GM20000 (cell line): ENCODE results near the gene UBAC2.
"Not testable (repeated sequence)": the region's sequence is repeated elsewhere in the genome, so short reads cannot be mapped to it uniquely, and the experiment has no call there.

Source experiments
- DNase-seq: peaks from one replicate; pipeline ENCODE4 v3.0.0; 2012; ENCODE audit warnings: low spot score
- TF ChIP-seq, protein P1 (sequence below): IDR thresholded peaks from 2 replicates; pipeline ENCODE4 v1.5.1; 2012; ENCODE audit warnings: mild to moderate bottlenecking, control low read depth; ENCODE audit errors: extremely low read depth, missing control alignments

Gene UBAC2

GRCh38 chr13:99399623-99399974 lies 198.9 kb downstream of the UBAC2 start:
- TF ChIP-seq, protein P1, sequence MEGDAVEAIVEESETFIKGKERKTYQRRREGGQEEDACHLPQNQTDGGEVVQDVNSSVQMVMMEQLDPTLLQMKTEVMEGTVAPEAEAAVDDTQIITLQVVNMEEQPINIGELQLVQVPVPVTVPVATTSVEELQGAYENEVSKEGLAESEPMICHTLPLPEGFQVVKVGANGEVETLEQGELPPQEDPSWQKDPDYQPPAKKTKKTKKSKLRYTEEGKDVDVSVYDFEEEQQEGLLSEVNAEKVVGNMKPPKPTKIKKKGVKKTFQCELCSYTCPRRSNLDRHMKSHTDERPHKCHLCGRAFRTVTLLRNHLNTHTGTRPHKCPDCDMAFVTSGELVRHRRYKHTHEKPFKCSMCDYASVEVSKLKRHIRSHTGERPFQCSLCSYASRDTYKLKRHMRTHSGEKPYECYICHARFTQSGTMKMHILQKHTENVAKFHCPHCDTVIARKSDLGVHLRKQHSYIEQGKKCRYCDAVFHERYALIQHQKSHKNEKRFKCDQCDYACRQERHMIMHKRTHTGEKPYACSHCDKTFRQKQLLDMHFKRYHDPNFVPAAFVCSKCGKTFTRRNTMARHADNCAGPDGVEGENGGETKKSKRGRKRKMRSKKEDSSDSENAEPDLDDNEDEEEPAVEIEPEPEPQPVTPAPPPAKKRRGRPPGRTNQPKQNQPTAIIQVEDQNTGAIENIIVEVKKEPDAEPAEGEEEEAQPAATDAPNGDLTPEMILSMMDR = no peak

GRCh38 chr13:99403458-99403971 lies 202.9 kb downstream of the UBAC2 start:
- TF ChIP-seq, protein P1 = no peak
- no peak for DNase-seq

More at GRCh38 chr13:99399623-99399974, 198.9 kb downstream of the UBAC2 start:
- DNase-seq = no peak

DNA sequence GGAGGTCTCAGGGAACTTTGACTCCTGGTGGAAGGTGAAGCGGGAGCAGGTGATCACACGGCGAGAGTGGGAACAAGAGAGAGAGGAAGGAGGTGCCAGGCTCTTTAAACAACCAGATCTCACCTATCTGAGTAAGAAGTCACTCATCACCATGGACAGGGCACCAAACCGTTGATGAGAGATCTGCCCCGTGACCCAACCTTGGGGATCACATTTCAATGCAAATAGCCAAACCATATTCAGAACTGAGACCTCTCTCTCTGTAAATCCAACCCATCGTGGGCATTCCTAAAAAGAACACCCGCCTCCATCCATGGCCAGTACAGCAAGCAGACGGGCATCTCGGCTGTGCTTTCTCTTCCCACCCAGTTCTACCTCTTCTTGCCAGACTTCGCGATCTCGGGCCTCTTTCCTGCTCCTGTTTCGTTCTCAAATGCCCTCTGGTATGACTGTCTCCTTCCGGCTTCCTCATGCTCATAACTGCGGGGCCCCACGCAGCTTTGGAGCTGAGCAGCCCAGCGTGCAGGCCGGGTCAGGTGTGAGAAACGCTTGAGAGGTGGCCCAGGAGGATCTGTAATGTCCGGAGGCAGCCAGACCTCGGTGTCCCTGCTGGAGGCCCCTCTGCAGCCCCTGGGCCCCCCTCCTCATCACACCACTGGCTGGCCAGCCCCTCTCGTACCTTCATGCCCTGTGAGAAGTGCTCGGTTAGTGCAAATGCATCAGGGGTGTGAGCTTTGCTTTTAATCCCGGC lies 203.5 kb downstream of the UBAC2 start:
- TF ChIP-seq, protein P1 = no peak
- DNase-seq = no peak

DNA sequence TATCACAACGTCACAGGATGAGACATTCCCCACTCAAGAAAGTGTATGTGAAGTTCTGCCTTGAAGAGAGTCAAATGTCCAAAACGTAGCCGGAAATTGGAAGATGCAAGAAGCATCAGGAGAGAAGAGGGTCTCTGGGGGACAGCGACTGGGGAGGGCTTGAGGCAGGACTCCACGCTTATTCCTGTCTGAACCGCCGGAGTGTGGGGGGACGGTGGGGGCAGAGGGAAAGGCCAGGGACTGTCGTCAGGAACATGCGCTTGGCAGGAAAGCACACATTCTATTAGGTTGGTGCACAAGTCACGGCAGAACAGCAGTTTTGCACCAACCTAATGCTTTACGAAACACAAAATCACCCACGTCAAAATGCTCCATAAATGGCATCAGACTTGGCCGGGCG lies 205.3 kb downstream of the UBAC2 start:
- no peak for DNase-seq
- TF ChIP-seq, protein P1 = no peak

- DNase-seq = no peak
- TF ChIP-seq, protein P1 = no peak
These were observed 206.1 kb downstream of the UBAC2 start for GRCh38 chr13:99406799-99407201.

GRCh38 chr13:99407906-99408702 lies 207.4 kb downstream of the UBAC2 start:
- TF ChIP-seq, protein P1 = no peak
- no peak for DNase-seq

- no peak for DNase-seq
- TF ChIP-seq, protein P1 = no peak
These were observed 208.0 kb downstream of the UBAC2 start for GRCh38 chr13:99408703-99409000.

GRCh38 chr13:99409461-99410083 lies 208.9 kb downstream of the UBAC2 start:
- not testable (repeated sequence) for DNase-seq

DNA sequence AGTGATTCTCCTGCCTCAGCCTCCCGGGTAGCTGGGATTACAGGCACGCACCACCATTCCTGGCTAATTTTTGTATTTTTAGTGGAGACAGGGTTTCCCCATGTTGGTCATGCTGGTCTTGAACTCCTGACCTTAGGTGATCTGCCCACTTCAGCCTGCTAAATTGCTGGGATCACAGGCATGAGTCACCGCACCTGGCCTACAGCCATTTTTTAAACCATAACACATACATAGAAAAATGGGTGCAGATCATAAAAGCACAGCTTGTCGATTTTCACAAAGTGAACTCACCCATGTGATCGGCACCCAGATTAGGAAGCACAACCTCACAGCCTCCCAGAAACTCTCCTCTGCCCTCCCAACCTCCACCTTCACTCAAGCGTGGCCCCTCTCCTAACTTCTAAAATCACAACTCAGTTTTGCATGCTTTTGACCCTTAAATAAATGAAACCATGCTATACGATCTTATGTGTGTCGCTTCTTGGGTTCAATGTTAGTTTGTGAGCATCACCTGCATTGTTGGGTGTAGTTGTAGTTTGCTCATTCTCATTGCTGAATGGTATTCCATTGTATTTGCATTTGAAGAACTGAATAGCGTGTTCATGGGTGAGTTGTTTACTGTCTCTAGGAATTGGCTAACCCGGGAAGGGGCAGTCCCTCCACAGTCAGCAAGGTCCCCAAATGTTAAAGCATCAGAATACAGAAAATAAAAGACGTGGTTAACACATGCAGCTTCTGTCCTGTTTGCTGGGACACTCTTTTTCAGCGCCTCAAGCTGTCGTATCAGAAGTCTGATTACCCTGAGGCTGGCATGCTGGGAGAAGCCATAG lies 210.2 kb downstream of the UBAC2 start:
- not testable (repeated sequence) for DNase-seq
